B cell (primary cell): Measurements from ENCODE around the gene APLP2.

ENCODE experiments used
- EZH2 ChIP-seq: IDR thresholded peaks from 2 replicates; pipeline ENCODE4 v1.6.1; 2012; ENCODE audit warnings: borderline replicate concordance, low read depth, mild to moderate bottlenecking, moderate library complexity, low read length; ENCODE audit not compliant: insufficient read depth, poor library complexity, severe bottlenecking
- TF ChIP-seq, protein P1 (sequence below): fragments of 200-600 bp; IDR thresholded peaks from one replicate; pipeline ENCODE4 v1.8.0; 2022; ENCODE audit warnings: antibody characterized with exemption, mild to moderate bottlenecking

GRCh38 chr11:130170345-130170744 lies 100.7 kb downstream of the APLP2 start:
- TF ChIP-seq, protein P1, sequence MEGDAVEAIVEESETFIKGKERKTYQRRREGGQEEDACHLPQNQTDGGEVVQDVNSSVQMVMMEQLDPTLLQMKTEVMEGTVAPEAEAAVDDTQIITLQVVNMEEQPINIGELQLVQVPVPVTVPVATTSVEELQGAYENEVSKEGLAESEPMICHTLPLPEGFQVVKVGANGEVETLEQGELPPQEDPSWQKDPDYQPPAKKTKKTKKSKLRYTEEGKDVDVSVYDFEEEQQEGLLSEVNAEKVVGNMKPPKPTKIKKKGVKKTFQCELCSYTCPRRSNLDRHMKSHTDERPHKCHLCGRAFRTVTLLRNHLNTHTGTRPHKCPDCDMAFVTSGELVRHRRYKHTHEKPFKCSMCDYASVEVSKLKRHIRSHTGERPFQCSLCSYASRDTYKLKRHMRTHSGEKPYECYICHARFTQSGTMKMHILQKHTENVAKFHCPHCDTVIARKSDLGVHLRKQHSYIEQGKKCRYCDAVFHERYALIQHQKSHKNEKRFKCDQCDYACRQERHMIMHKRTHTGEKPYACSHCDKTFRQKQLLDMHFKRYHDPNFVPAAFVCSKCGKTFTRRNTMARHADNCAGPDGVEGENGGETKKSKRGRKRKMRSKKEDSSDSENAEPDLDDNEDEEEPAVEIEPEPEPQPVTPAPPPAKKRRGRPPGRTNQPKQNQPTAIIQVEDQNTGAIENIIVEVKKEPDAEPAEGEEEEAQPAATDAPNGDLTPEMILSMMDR = no peak
- TF ChIP-seq EZH2 = no peak
